SU-DHL-6 (cell line): Measurements from ENCODE around the gene C10orf71.

Experiments
- CTCF ChIP-seq: fragments of 200-600 bp; sonication (generic); IDR thresholded peaks from one replicate; pipeline ENCODE4 v1.5.1; 2017; ENCODE audit warnings: antibody characterized with exemption, mild to moderate bottlenecking, low read length, moderate library complexity; ENCODE audit not compliant: insufficient read depth, poor library complexity, severe bottlenecking
- EZH2phosphoT487 ChIP-seq: fragments of 200-600 bp; sonication (generic), shearing (Covaris generic); conservative IDR thresholded peaks from 2 replicates; pipeline ENCODE4 v1.6.1; 2018; ENCODE audit warnings: mild to moderate bottlenecking, antibody characterized with exemption, low read length, moderate library complexity, mixed read lengths

- no peak for TF ChIP-seq CTCF
- TF ChIP-seq EZH2phosphoT487: no peak
Measured at GRCh38 chr10:49347827-49348226, 48.9 kb downstream of the C10orf71 start.
